B cell (primary cell): Measurements from ENCODE around the gene CDKN1A. TPM values are rescaled to one million over a fixed set of nuclear protein-coding genes. Genes with fewer than 3 reads are reported as not detected.

Experiments used
- ATAC-seq: fragments of 200-7000 bp; cut with Tn5 transposase; one replicate; pipeline ENCODE4 v1.10.0; 2021; ENCODE audit warnings: low read depth, mild to moderate bottlenecking, moderate number of reproducible peaks, moderate library complexity
- CTCF ChIA-PET: fragments of 350-600 bp; sonication (Branson Sonifier 250); formaldehyde crosslinking; loops from one replicate; lab custom pipeline; 2021; ENCODE audit warnings: antibody characterized with exemption, inconsistent platforms; lab: Charles Lee
- POLR2A ChIA-PET: fragments of 350-600 bp; sonication (Branson Sonifier 250); formaldehyde crosslinking; loops from one replicate; lab custom pipeline; 2021; ENCODE audit warnings: antibody characterized with exemption; lab: Charles Lee
- DNase-seq: peaks from one replicate; pipeline ENCODE4 v3.0.0; 2013
- H2AFZ ChIP-seq: 2 replicates; pipeline ENCODE4 v1.6.1; 2012; ENCODE audit warnings: mild to moderate bottlenecking, low read depth, low read length; ENCODE audit not compliant: insufficient read depth, poor library complexity, severe bottlenecking
- H3K27ac ChIP-seq, 2 donors: 1 replicate in 1 of 2; 2 replicates in 1 of 2; pipeline ENCODE4 v1.5.1; 2012 to 2013; ENCODE audit warnings: low read length in 2 of 2, mild to moderate bottlenecking in 2 of 2, moderate library complexity in 1 of 2
- H3K27me3 ChIP-seq, 4 experiments: fragments of 200-600 bp in 1 of 4; sonication (generic) in 1 of 4; replicated peaks in 1 of 4; 1 replicate in 2 of 4; 2 replicates in 2 of 4; pipeline versions ENCODE4 v1.6.1 to v1.7.0; 2013 to 2016; ENCODE audit warnings: low read length in 3 of 4, mild to moderate bottlenecking in 2 of 4, mixed read lengths in 1 of 4, moderate library complexity in 1 of 4; ENCODE audit not compliant: insufficient read depth in 4 of 4, control insufficient read depth in 3 of 4; ENCODE audit errors: control extremely low read depth in 1 of 4
- H3K36me3 ChIP-seq, 2 experiments: replicated peaks in 1 of 2; 1 replicate in 1 of 2; 2 replicates in 1 of 2; pipeline versions ENCODE4 v1.6.1 to v1.7.1; 2013; ENCODE audit warnings: low read length in 1 of 2; ENCODE audit not compliant: insufficient read depth in 2 of 2, control insufficient read depth in 1 of 2; ENCODE audit errors: control extremely low read depth in 1 of 2, extremely low read depth in 1 of 2
- H3K4me1 ChIP-seq, 2 donors: fragments of 200-600 bp in 1 of 2; sonication (generic) in 1 of 2; 1 replicate in 1 of 2; 2 replicates in 1 of 2; pipeline versions ENCODE4 v1.5.1 to v1.6.1; 2013 to 2017; ENCODE audit warnings: low read length in 2 of 2; ENCODE audit not compliant: control insufficient read depth in 2 of 2, insufficient read depth in 2 of 2
- H3K4me2 ChIP-seq: replicated peaks from 2 replicates; pipeline ENCODE3; 2012; ENCODE audit warnings: mild to moderate bottlenecking, low read depth, low read length; ENCODE audit not compliant: poor library complexity, severe bottlenecking
- H3K4me3 ChIP-seq, 5 experiments: fragments of 200-600 bp in 1 of 5; sonication (generic) in 1 of 5; 1 replicate in 3 of 5; 2 replicates in 2 of 5; pipeline versions ENCODE4 v1.5.1 to v1.7.0; 2011 to 2016; ENCODE audit warnings: low read length in 4 of 5, mild to moderate bottlenecking in 4 of 5, low read depth in 2 of 5, control low read depth in 1 of 5, moderate library complexity in 1 of 5; ENCODE audit not compliant: insufficient read depth in 1 of 5; ENCODE audit errors: control extremely low read depth in 1 of 5, extremely low read depth in 1 of 5
- H3K79me2 ChIP-seq: fragments of 200-600 bp; sonication (generic); one replicate; pipeline ENCODE4 v1.6.0; 2016; ENCODE audit warnings: low read length; ENCODE audit not compliant: control insufficient read depth, insufficient read depth
- H3K9ac ChIP-seq: fragments of 200-600 bp; sonication (generic); 2 replicates; pipeline ENCODE4 v1.6.1; 2017; ENCODE audit warnings: mild to moderate bottlenecking, low read length, moderate library complexity
- H3K9me3 ChIP-seq, 3 donors: one replicate each; pipeline versions ENCODE4 v1.6.1 to v1.7.1; 2013; ENCODE audit warnings: low read length in 2 of 3; ENCODE audit not compliant: control insufficient read depth in 2 of 3, insufficient read depth in 1 of 3; ENCODE audit errors: control extremely low read depth in 1 of 3
- H4K20me1 ChIP-seq: 2 replicates; pipeline ENCODE4 v1.6.0; 2012; ENCODE audit warnings: mild to moderate bottlenecking, low read length; ENCODE audit not compliant: insufficient read depth, control insufficient read depth, poor library complexity, severe bottlenecking
- H3K27ac Mint-ChIP-seq: one replicate; pipeline ENCODE4 v1.8.0; 2021; ENCODE audit warnings: mixed read lengths
- H3K27me3 Mint-ChIP-seq: one replicate; pipeline ENCODE4 v1.8.0; 2021; ENCODE audit warnings: mixed read lengths
- H3K4me1 Mint-ChIP-seq: one replicate; pipeline ENCODE4 v1.8.0; 2021; ENCODE audit warnings: mixed read lengths
- H3K4me3 Mint-ChIP-seq: one replicate; pipeline ENCODE4 v1.8.0; 2021; ENCODE audit warnings: mixed read lengths
- H3K9me3 Mint-ChIP-seq: one replicate; pipeline ENCODE4 v1.8.0; 2022; ENCODE audit warnings: mixed read lengths; ENCODE audit not compliant: insufficient read depth
- EZH2 ChIP-seq: IDR thresholded peaks from 2 replicates; pipeline ENCODE4 v1.6.1; 2012; ENCODE audit warnings: borderline replicate concordance, low read depth, mild to moderate bottlenecking, moderate library complexity, low read length; ENCODE audit not compliant: insufficient read depth, poor library complexity, severe bottlenecking
- WGBS: methylation state at CpG from one replicate; pipeline ENCODE4 v1.1.5; 2013; ENCODE audit warnings: missing lambda C conversion rate; ENCODE audit not compliant: insufficient coverage; 5-methylcytosine and 5-hydroxymethylcytosine counted together
- intact Hi-C: fragments of 100-400 bp; cut with micrococcal nuclease; formaldehyde crosslinking; loops from one replicate; pipeline ENCODE4 v1.10.0; 2022
- polyA plus RNA-seq: library from polyadenylated mRNA; depleted of rRNA; stranded (reverse); fragments of >200 nt; gene quantifications from 2 replicates; pipeline ENCODE4 v1.2.3, GENCODE V29; 2012
- total RNA-seq, 2 donors: library from RNA; stranded (reverse); fragments of 120-200 nt in 1 of 2; gene quantifications; 1 replicate in 1 of 2; 2 replicates in 1 of 2; pipeline versions ENCODE4 v1.2.3 to v1.2.4, GENCODE V29; 2013 to 2022
- TF ChIP-seq, protein P1 (sequence below): fragments of 200-600 bp; IDR thresholded peaks from one replicate; pipeline ENCODE4 v1.8.0; 2022; ENCODE audit warnings: antibody characterized with exemption, mild to moderate bottlenecking

The CDKN1A gene
- total and polyA plus RNA-seq, 2 donors (not counting 1 experiment from before 2014, with no cell fraction given), result 45.5 to 352 TPM

DNA sequence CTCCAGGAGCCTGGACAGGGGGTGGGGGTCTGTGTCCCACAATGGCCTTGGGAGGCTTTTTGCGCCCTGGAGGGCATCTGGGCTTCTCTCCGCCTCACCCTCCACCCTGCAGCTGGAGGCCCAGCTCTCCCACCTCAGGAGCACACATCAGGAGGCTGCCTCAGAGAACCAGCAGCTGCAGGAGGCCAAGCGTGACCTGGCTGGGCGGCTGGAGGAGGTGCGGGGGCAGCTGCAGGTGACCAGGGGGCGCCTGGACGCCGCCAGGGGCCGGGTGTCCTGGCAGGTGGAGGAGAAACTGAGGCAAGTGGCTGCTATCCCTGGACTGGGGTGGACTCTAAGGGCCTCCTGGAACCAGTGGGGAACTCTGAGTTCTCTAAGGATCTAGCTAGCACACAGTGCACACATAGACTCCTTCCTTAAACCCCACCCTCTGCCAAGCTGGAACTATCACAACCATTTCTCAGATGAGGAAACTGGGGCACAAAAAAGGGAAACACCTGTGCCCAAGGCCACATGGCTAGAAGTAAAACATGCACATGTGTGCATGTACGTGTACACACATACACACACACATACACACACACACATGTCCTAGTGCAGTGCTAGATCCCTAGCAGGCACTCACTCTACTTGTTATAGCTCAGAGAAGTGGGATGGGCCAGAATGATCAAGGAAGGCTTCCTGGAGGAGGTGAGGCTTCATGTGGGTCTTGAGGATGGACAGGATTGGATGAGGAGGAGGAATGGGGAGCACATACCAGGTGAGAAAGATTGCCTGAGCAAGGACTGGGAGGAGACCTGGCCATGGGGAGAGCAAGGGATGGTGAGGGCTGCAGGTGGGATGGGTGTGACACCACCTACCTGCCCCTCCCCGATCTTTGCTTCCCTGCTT, 42.0 kb downstream of the CDKN1A start:
- peaks cover 30% of the 10 kb centered on the region for H3K4me1 Mint-ChIP-seq
- H3K9ac ChIP-seq, result no peak overlapping the region
- ChIA-PET POLR2A (interaction anchor here (0.7 to 1.1 kb wide), 2 partner anchors 33 to 60 kb away, joined by 3 to 5 read pairs; no protein-coding TSS in a partner anchor), CTCF (interaction anchor here (1.2 to 11.6 kb wide), 5 partner anchors 11 to 105 kb away, joined by 4 to 88 read pairs (median 19); partner anchors contain the start of gene CDKN1A)
- intact Hi-C loops, result loop anchor here (5.0 kb wide), 1 partner anchor 38 kb away; no protein-coding TSS in a partner anchor
- no peak overlapping the region for H3K27ac ChIP-seq
- H3K27ac Mint-ChIP-seq, result peak overlapping the region; percentile 23
- H3K27me3 ChIP-seq, result no peaks in the 10 kb centered on the region
- no peak overlapping the region for H3K4me3 Mint-ChIP-seq
- no peaks in the 10 kb centered on the region for H4K20me1 ChIP-seq
- H3K79me2 ChIP-seq, result no peaks in the 10 kb centered on the region
- H3K27me3 Mint-ChIP-seq, result no peaks in the 10 kb centered on the region
- H2AFZ ChIP-seq, result no peak overlapping the region
- no peaks in the 10 kb centered on the region for H3K36me3 ChIP-seq
- peaks cover 0 to 9% (median 0%) of the 10 kb centered on the region in 3 donors for H3K9me3 ChIP-seq
- peaks cover 29 to 32% of the 10 kb centered on the region in 2 donors for H3K4me1 ChIP-seq
- H3K4me2 ChIP-seq, result peak overlapping the region; percentile 50
- 43% methylated on average over 8 of the region's 11 CpGs for WGBS
- H3K9me3 Mint-ChIP-seq, result no peaks in the 10 kb centered on the region
- H3K4me3 ChIP-seq, result no peak overlapping the region
- no peak for TF ChIP-seq EZH2
- TF ChIP-seq, protein P1, sequence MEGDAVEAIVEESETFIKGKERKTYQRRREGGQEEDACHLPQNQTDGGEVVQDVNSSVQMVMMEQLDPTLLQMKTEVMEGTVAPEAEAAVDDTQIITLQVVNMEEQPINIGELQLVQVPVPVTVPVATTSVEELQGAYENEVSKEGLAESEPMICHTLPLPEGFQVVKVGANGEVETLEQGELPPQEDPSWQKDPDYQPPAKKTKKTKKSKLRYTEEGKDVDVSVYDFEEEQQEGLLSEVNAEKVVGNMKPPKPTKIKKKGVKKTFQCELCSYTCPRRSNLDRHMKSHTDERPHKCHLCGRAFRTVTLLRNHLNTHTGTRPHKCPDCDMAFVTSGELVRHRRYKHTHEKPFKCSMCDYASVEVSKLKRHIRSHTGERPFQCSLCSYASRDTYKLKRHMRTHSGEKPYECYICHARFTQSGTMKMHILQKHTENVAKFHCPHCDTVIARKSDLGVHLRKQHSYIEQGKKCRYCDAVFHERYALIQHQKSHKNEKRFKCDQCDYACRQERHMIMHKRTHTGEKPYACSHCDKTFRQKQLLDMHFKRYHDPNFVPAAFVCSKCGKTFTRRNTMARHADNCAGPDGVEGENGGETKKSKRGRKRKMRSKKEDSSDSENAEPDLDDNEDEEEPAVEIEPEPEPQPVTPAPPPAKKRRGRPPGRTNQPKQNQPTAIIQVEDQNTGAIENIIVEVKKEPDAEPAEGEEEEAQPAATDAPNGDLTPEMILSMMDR, result no peak
- DNase-seq (no peak), ATAC-seq (peak; percentile 28)
